Measurements from ENCODE around the gene TNPO1.

TNPO1 gene

GRCh38 chr5:72883850-72884249, 67.4 kb downstream of the TNPO1 start:
- no peaks in the 10 kb centered on the region for H3K4me1 ChIP-seq (ENCODE audit: control insufficient read depth, insufficient read depth, low read length)
- peaks cover 81 to 97% of the 10 kb centered on the region in 2 experiments for H3K36me3 ChIP-seq (ENCODE audit: control insufficient read depth in 2 of 2, insufficient read depth in 1 of 2, low read length in 2 of 2)
- TF ChIP-seq ZNF112 (tag by site-specific recombination; IDR thresholded peaks at IDR 0.05) (no peak), ZNF23 (tag by site-specific recombination; IDR thresholded peaks at IDR 0.05; ENCODE audit: borderline replicate concordance) (no peak), ZNF157 (tag by site-specific recombination; IDR thresholded peaks at IDR 0.05) (no peak), ZBTB7A (tag by site-specific recombination; IDR thresholded peaks at IDR 0.05; ENCODE audit: low read depth) (no peak), ZNF513 (tag by site-specific recombination; IDR thresholded peaks at IDR 0.05) (no peak), BCL11B (tag by site-specific recombination; IDR thresholded peaks at IDR 0.05; ENCODE audit: low read depth) (no peak), ZNF510 (tag by site-specific recombination; IDR thresholded peaks at IDR 0.05; ENCODE audit: insufficient replicate concordance) (no peak), ZNF843 (tag by site-specific recombination; IDR thresholded peaks at IDR 0.05) (no peak), ZNF292 (tag by site-specific recombination; IDR thresholded peaks at IDR 0.05; ENCODE audit: borderline replicate concordance, low read depth) (no peak), ZNF549 (tag by site-specific recombination; IDR thresholded peaks at IDR 0.05) (no peak), OSR2 (tag by site-specific recombination; IDR thresholded peaks at IDR 0.05) (no peak), ZNF302 (tag by site-specific recombination; IDR thresholded peaks at IDR 0.05; ENCODE audit: low read depth) (no peak)
- ChIA-PET POLR2A (no interaction called here), CTCF (interaction anchor here (0.7 kb wide), 1 partner anchor 63 kb away, joined by 5 read pairs; no protein-coding TSS in a partner anchor)
- no peak overlapping the region for H3K4me3 ChIP-seq (ENCODE audit: low read depth, low read length)
- no peaks in the 10 kb centered on the region for H3K9me3 ChIP-seq (ENCODE audit: control insufficient read depth, insufficient read depth, low read depth, low read length)
- H3K27ac ChIP-seq (ENCODE audit: extremely low read depth, low read depth, low read length) = no peak overlapping the region

- Histone ChIP-seq H3K9me3 (ENCODE audit: control insufficient read depth, insufficient read depth, low read depth, low read length) (no peaks in the 10 kb centered on the region), H3K36me3 (ENCODE audit: control insufficient read depth in 2 of 2, insufficient read depth in 1 of 2, low read length in 2 of 2) (peaks cover 84 to 96% of the 10 kb centered on the region in 2 experiments), H3K4me1 (ENCODE audit: control insufficient read depth, insufficient read depth, low read length) (no peaks in the 10 kb centered on the region), H3K4me3 (ENCODE audit: low read depth, low read length) (no peak overlapping the region), H3K27ac (ENCODE audit: extremely low read depth, low read depth, low read length) (no peak overlapping the region)
- ChIA-PET CTCF (no interaction called here), POLR2A (no interaction called here)
- TF ChIP-seq TRIM28 (IDR thresholded peaks at IDR 0.05; ENCODE audit: borderline replicate concordance, low read length) = no peak
- no peak for TF ChIP-seq ZBTB21 (tag by site-specific recombination; IDR thresholded peaks at IDR 0.05)
- TF ChIP-seq REST (tag by site-specific recombination; IDR thresholded peaks at IDR 0.05) = no peak
- no peak for TF ChIP-seq SCRT1 (tag by site-specific recombination; IDR thresholded peaks at IDR 0.05; ENCODE audit: borderline replicate concordance)
- TF ChIP-seq ZSCAN30 (tag by site-specific recombination; IDR thresholded peaks at IDR 0.05) = no peak
- no peak for TF ChIP-seq GFI1B (tag by site-specific recombination; IDR thresholded peaks at IDR 0.05)
- no peak for TF ChIP-seq ZNF292 (tag by site-specific recombination; IDR thresholded peaks at IDR 0.05; ENCODE audit: borderline replicate concordance, low read depth)
- TF ChIP-seq ZNF433 (tag by site-specific recombination; IDR thresholded peaks at IDR 0.05; ENCODE audit: low read depth) = no peak
Observed at GRCh38 chr5:72884892-72885291, 68.4 kb downstream of the TNPO1 start.
